ENCODE results near the gene TNFSF13B. TPM values are rescaled to one million over a fixed set of nuclear protein-coding genes. Genes with fewer than 3 reads are reported as not detected.

The TNFSF13B gene
- total and polyA plus RNA-seq, 2 of the 8 experiments (the other 6 are each of a cell fraction or from before 2014, with no cell fraction given): not detected

DNA sequence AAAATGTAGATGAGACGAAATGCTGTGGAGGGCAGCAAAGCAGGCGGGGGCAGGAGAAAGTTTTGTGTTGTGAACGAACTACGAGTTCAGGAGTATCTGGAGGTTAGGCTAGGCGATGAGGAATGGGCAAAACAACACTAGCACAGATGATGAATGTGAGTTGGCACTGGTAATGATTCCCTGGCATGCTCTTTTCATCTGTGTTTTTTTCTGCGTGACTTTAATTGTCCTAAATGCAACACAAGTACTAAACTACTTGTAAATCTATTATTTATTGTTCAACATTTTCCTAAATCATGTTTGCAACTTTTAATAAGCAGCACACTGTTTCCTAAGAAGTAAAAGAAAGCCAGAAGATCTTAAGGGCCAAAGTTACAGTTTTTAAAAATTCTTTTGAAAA, 19.2 kb downstream of the TNFSF13B start (continued):
- no peak for TF ChIP-seq SP2 (IDR thresholded peaks at IDR 0.05; ENCODE audit: low read length)
- no peak for TF ChIP-seq BCL11A (IDR thresholded peaks at IDR 0.05; ENCODE audit: low read depth in 2 of 2, low read length in 2 of 2)

Data from H1 (cell line).